Vagina (tissue), 2 donors: ENCODE data around the gene ZBTB11.
"Not testable (repeated sequence)": the region's sequence is repeated elsewhere in the genome, so short reads cannot be mapped to it uniquely, and the experiment has no call there.

Experiments
- CTCF ChIP-seq, 3 experiments: fragments of 450-650 bp in 2 of 3; fragments of 200-600 bp in 1 of 3; sonication (generic) in 1 of 3; IDR thresholded peaks; one replicate each; pipeline ENCODE4 v1.5.1; 2017 to 2019; ENCODE audit warnings: antibody characterized with exemption in 3 of 3, mild to moderate bottlenecking in 2 of 3, moderate library complexity in 2 of 3
- POLR2AphosphoS5 ChIP-seq, 2 donors: sonication (generic); formaldehyde crosslinking; IDR thresholded peaks; one replicate each; pipeline ENCODE4 v1.9.0; 2017; ENCODE audit warnings: antibody characterized with exemption in 2 of 2, mild to moderate bottlenecking in 2 of 2, low read depth in 1 of 2; ENCODE audit not compliant: insufficient read depth in 1 of 2

DNA sequence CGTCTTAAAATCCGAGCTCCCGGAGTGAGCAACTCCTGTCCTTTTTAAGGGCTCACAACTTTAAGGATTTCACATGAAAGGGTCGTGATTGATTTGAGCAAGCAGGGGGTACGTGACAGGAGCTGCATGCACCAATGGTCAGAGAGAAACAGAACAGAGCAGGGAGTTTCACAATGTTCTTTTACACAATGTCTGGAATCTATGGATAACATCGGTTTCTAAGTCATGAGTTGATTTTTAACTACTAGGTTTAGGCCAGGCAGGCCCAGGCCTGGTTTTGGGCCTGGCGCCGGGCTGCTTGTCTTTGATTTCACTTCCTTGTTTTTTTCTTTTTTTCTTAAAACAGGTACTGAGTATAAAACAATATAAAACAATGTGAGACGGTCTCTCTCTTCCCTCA is 63.9 kb downstream of the ZBTB11 start:
- TF ChIP-seq CTCF (IDR thresholded peaks at IDR 0.05); POLR2AphosphoS5 (IDR thresholded peaks at IDR 0.05; ENCODE audit: insufficient read depth in 1 of 2, low read depth in 1 of 2): not testable (repeated sequence)
